Activated CD4-positive, alpha-beta T cell treated with anti-CD3 and anti-CD28 coated beads for 4 hours (primary cell): ENCODE results near the gene LAMC2.
"Not testable (repeated sequence)": the region's sequence is repeated elsewhere in the genome, so short reads cannot be mapped to it uniquely, and the experiment has no call there.

ENCODE experiments used
- DNase-seq, 2 donors: peaks; one replicate each; pipeline ENCODE4 v3.0.0-alpha.2; 2020

Gene LAMC2

GRCh38 chr1:183267646-183268431 lies 81.8 kb downstream of the LAMC2 start:
- DNase-seq = no peak

- DNase-seq = no peak
Observed at GRCh38 chr1:183270541-183271141, 84.6 kb downstream of the LAMC2 start.

GRCh38 chr1:183272390-183272848 lies 86.4 kb downstream of the LAMC2 start:
- DNase-seq = no peak

- DNase-seq = no peak
Observed at GRCh38 chr1:183273300-183273699, 87.2 kb downstream of the LAMC2 start.

GRCh38 chr1:183273984-183274383 lies 87.9 kb downstream of the LAMC2 start:
- DNase-seq = not testable (repeated sequence)

GRCh38 chr1:183274836-183275235 lies 88.8 kb downstream of the LAMC2 start:
- DNase-seq = no peak

- DNase-seq = no peak
Observed at GRCh38 chr1:183275322-183275721, 89.3 kb downstream of the LAMC2 start.

- no peak for DNase-seq
Observed at GRCh38 chr1:183276386-183277080, 90.5 kb downstream of the LAMC2 start.

GRCh38 chr1:183277821-183278738 lies 92.0 kb downstream of the LAMC2 start:
- DNase-seq = no peak

- no peak for DNase-seq
Observed at GRCh38 chr1:183278739-183279591, 92.9 kb downstream of the LAMC2 start.

GRCh38 chr1:183279835-183280234 lies 93.8 kb downstream of the LAMC2 start:
- DNase-seq = no peak

- DNase-seq = no peak
Observed at GRCh38 chr1:183281039-183281438, 95.0 kb downstream of the LAMC2 start.

GRCh38 chr1:183281553-183282091 lies 95.6 kb downstream of the LAMC2 start:
- DNase-seq = peak; percentile 43 to 69

- DNase-seq = no peak
Observed at GRCh38 chr1:183282101-183282855, 96.2 kb downstream of the LAMC2 start.

- no peak for DNase-seq
Observed at GRCh38 chr1:183283286-183283685, 97.2 kb downstream of the LAMC2 start.

- no peak for DNase-seq
Observed at GRCh38 chr1:183284086-183284485, 98.0 kb downstream of the LAMC2 start.

GRCh38 chr1:183285256-183285655 lies 99.2 kb downstream of the LAMC2 start:
- DNase-seq = no peak

- DNase-seq = no peak
Observed at GRCh38 chr1:183285746-183286145, 99.7 kb downstream of the LAMC2 start.

- DNase-seq = no peak
Observed at GRCh38 chr1:183287191-183287675, 101.2 kb downstream of the LAMC2 start.

- DNase-seq = no peak
Observed at GRCh38 chr1:183288583-183288982, 102.5 kb downstream of the LAMC2 start.
